GM21576 (cell line): Measurements from ENCODE around the gene BORCS6.
A peak's percentile ranks its signal among the peaks of the same experiment; 100 is the strongest.
"Not testable (repeated sequence)": the region's sequence is repeated elsewhere in the genome, so short reads cannot be mapped to it uniquely, and the experiment has no call there.

Experiments used
- ATAC-seq: cut with Tn5 transposase; IDR thresholded peaks from one replicate; pipeline ENCODE4 v1.9.1; 2021; ENCODE audit warnings: mild to moderate bottlenecking, moderate library complexity; ENCODE audit not compliant: unreplicated experiment

Gene BORCS6

GRCh38 chr17:8189711-8190477 is at the start of gene BORCS6:
Gene BORCS6, minus strand, starts transcription at chr17:8190180. Its CDS starts 40 bp downstream, at chr17:8190140.
- ATAC-seq, result peak; percentile 52

- no peak for ATAC-seq
These were observed 47.9 kb upstream of the BORCS6 start for GRCh38 chr17:8237886-8238285.

DNA sequence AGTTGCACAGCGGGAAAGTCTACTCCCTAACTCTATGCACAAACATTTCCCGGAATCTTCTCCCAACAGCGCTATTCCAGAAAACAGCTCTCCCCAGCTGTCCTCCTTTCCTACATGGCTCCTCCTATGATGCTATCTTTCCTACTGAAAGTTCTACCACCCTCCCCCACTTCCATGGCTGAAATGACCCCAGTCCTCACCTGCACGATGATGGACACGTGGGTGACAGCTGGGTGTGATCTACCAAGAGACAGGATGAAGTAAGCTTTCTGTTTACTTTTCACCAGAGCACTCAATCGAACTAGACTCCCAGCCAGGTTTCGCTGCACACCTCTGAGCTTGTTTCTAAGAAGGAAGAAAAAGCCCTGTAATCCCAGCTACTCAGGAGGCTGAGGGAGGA is 47.2 kb upstream of the BORCS6 start:
- ATAC-seq, result no peak

- no peak for ATAC-seq
These were observed 45.7 kb upstream of the BORCS6 start for GRCh38 chr17:8235676-8236075.

- ATAC-seq, result no peak
These were observed 44.6 kb upstream of the BORCS6 start for GRCh38 chr17:8234361-8235270.

DNA sequence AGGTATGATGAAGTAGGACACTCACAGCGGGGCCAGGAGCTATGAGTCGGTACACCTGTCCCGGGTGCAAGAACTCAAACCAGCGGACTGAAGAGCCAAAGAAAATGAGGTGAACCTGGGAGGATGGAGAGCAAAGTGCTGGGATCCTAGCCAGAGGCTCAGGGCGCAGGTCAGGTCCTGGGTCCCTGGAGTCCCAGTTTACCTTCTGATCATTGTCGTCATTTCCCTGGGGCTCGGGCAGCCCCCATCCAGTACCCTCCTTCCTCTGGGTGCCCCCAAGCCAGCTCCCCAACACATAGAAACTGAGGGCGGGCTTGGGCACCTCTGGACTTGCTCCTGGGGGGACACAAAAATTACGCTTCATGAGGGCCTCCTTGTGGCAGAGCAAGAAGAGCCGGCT is 41.7 kb upstream of the BORCS6 start:
- ATAC-seq, result no peak

- no peak for ATAC-seq
These were observed 37.2 kb upstream of the BORCS6 start for GRCh38 chr17:8227238-8227581.

DNA sequence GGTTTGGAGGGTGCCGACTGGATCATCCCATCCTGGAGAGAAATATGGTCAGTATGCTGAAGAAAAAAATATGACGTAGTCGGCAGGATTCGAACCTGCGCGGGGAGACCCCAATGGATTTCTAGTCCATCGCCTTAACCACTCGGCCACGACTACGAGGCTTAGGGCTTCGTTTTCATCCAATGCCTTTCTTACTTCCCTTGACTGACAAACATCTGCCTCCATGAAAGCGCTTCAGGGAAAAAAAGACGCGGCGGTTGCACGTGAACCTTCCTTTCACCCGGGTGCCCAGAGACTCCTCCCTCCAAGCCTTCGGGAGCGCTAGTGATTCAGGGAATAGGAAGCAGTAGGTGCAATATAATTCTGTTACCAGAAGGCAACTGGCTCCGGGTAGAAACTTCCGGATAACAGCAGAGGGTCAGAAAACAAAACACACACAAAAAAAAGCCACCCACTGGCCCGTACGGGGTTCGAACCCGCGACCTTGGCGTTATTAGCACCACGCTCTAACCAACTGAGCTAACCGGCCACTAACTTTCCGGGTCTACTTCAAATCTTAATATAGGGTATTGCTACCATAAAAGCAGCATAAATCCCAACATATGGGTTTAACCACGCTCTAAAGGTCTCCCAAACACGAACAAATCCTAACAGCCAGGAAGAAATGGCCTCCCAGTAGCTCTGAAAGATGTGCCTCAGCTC is 36.7 kb upstream of the BORCS6 start:
- ATAC-seq, result no peak

DNA sequence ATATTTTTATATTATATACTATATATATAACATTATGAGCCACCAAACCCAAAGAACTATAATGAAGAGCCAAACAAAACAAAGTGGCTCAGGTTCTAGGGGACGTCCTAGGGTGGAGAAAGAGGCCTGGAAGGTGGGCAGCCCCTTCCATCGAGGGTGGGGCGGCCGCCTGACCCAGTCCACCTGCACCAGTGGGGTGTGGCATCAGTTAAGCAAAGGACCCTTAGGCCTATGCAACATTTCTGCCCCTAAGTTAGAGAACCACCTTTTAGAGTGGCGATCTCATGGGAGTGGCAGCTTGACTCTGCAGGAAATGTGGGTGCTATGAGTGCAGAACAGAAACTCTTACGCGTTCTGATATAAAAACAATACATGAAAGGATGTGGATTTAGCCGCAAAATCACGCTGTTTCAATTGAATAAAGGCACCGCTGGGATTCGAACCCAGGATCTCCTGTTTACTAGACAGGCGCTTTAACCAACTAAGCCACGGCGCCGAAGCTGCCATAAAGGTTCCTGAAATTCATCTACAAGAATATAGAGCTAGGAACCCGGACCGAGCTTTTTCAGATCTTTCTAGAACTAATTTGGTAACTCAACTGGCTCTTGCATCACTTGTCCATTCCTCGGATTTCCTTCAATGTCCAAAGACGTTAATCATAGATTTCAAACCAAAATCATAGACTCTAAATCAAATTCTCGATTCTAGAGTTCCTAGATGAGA is 36.0 kb upstream of the BORCS6 start:
- no peak for ATAC-seq

GRCh38 chr17:8224891-8225812 is 35.2 kb upstream of the BORCS6 start:
- no peak for ATAC-seq

DNA sequence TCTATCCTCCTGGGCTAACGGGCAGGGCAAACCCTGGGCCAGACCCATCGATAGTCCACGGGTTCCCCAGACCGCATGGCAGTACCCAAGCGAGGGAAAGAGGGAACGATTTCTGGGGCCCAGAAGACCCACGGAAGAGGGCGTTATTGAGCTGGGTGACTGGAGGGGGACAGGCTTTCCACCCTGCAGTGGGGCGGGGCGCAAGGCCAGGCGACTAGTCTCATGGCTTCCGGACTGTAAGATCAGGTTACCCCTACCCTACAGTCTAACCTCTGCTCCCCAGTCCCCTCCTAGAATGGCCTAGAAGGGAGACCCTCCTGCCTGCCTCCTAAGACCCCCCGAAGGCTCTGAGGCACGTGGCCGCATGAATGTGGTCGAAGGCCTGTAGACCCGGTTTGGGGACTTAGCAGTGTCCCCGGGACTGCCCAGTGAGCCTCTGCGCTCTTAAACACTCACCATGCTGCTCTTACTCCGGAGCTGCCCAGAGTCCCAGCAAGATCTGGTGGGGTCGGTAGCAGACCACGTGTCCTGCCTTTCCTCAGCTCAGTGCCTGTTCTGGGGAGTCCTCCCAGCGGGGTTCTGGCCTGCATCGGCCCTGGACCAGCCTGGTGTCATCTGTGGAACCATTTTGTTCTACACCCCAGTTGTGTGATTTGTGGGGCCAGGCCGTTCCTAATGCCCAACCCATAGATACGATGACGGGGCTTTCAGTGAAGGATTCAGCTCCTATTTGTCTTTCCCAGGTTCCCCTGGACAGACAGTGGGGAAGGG is 33.6 kb upstream of the BORCS6 start:
- ATAC-seq, result peak; percentile 7

DNA sequence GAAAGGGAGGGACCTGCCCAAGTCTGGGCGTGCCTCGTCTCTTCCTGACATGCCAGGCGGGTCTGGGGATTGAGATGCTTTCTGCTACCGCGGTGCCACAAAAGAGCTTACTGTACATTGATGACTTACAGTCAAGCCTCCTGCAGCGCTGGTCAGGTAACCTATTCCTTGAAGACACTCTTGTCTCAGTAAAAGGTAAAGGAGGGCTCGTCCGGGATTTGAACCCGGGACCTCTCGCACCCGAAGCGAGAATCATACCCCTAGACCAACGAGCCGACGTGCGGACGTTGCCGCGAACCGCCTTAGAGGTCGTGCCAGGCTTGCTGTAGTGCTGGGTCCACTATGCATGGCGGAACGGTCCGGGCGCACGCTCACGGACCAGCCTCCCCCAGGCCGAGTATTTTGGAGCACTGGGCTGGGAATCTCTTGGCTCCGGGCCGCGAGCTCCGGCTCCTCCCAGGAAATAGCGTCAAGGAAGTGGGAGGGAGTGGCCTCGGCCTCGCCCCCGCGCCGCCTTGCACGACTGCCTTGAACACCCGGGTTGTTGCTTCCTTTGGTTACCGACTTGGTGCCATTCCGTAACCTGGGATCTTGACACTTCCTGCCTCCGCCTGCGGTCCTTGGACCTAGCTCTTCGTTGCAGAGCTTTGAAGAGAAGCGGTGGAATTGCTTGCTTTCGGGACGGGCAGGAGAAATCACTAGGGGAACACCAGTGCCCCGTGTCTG is 32.8 kb upstream of the BORCS6 start:
- ATAC-seq, result peak; percentile 32

- peak; percentile 31 for ATAC-seq
These were observed 32.3 kb upstream of the BORCS6 start for GRCh38 chr17:8222380-8222629.

- ATAC-seq, result peak; percentile 39
These were observed 31.8 kb upstream of the BORCS6 start for GRCh38 chr17:8221663-8222379.

GRCh38 chr17:8220783-8221662 is 31.0 kb upstream of the BORCS6 start:
- ATAC-seq, result no peak

GRCh38 chr17:8214000-8214399 is 24.0 kb upstream of the BORCS6 start:
- ATAC-seq, result not testable (repeated sequence)
